Activated CD4-positive, alpha-beta T cell treated with anti-CD3 and anti-CD28 coated beads, Interleukin-2, amount 50 U/mL, for 1 hour (primary cell): ENCODE data around the gene LCE3B.

Experiments used
- DNase-seq: peaks from one replicate; pipeline ENCODE4 v3.0.0-alpha.2; 2020

LCE3B gene

DNA sequence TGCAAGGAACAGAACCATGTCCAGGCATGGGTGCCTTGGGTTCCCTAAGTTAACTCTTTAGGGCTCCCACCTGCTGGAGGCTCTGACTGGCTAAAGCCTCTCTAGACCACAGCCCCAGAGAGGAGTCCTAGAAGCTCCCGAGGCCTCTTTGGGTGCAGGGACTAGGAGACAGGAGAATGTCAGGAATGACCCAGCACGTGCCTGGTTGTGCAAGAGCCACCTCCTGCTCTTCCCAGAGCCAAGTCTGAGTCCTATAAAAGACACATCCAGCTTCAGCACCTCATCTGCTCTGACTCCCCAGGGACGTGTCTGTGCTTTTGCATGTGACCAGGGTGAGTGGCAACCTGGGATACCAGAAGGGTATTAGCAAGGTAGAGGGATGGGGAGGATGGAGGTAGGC lies 49.5 kb downstream of the LCE3B start, which contains the start of gene LCE2D:
Gene LCE2D (plus strand): TSS at position 283 of the 400 bp plus-strand sequence. CDS start 726 bp downstream, outside the sequence.
- no peak for DNase-seq
